ENCODE data around the gene KCNMB3.

The KCNMB3 gene

GRCh38 chr3:179196098-179196497 lies 54.8 kb downstream of the KCNMB3 start:
- no peak for DNase-seq (ENCODE audit: low read depth)

- no peak for DNase-seq (ENCODE audit: low read depth)
These were observed 56.0 kb downstream of the KCNMB3 start for GRCh38 chr3:179194931-179195330.

Measured in stimulated activated CD4-positive, alpha-beta T cell treated with anti-CD3 and anti-CD28 coated beads, Interleukin-2, amount 100 ng/mL, for 4 hours (primary cell).